H1 (cell line): ENCODE data around the gene PIGT. TPM values are rescaled to one million over a fixed set of nuclear protein-coding genes. Genes with fewer than 3 reads are reported as not detected.

Experiments
- CTCF ChIA-PET: fragments of 300-600 bp; sonication (Branson Sonifier 250); formaldehyde crosslinking; loops from one replicate; lab custom pipeline; 2021; ENCODE audit not compliant: partially characterized antibody; lab: Charles Lee
- POLR2A ChIA-PET: fragments of 300-600 bp; sonication (Branson Sonifier 250); formaldehyde crosslinking; loops from one replicate; lab custom pipeline; 2021; ENCODE audit warnings: inconsistent platforms; ENCODE audit not compliant: partially characterized antibody; lab: Charles Lee
- DNase-seq, 2 experiments: peaks; one replicate each; pipeline versions ENCODE4 v3.0.0 to v3.0.0-alpha.2; 2010 to 2022; ENCODE audit warnings: low spot score in 2 of 2, low read depth in 1 of 2, mixed read lengths in 1 of 2
- FAIRE-seq: peaks from 2 replicates; lab custom pipeline; 2011; peaks lifted over from hg19 to GRCh38; lab: Jason Lieb, UNC
- H2AFZ ChIP-seq: 2 replicates; pipeline ENCODE4 v1.8.1; 2012; ENCODE audit warnings: low read length, inconsistent platforms
- H2AK5ac ChIP-seq: 2 replicates; pipeline ENCODE4 v1.6.1; 2013; ENCODE audit warnings: low read depth, low read length
- H2BK120ac ChIP-seq: replicated peaks from 2 replicates; pipeline ENCODE3; 2013; ENCODE audit warnings: low read depth, low read length, inconsistent platforms
- H2BK12ac ChIP-seq: 2 replicates; pipeline ENCODE4 v1.6.1; 2013; ENCODE audit warnings: low read depth, low read length
- H2BK15ac ChIP-seq: 2 replicates; pipeline ENCODE4 v1.6.1; 2013; ENCODE audit warnings: low read length
- H2BK20ac ChIP-seq: 2 replicates; pipeline ENCODE4 v1.6.1; 2013; ENCODE audit warnings: low read length
- H2BK5ac ChIP-seq: 2 replicates; pipeline ENCODE4 v1.6.1; 2013; ENCODE audit warnings: low read depth, low read length
- H3K14ac ChIP-seq: 2 replicates; pipeline ENCODE4 v1.6.1; 2013; ENCODE audit warnings: inconsistent platforms; ENCODE audit not compliant: insufficient read length
- H3K18ac ChIP-seq: 2 replicates; pipeline ENCODE4 v1.6.1; 2013; ENCODE audit warnings: low read length; ENCODE audit errors: extremely low read depth
- H3K23ac ChIP-seq: 2 replicates; pipeline ENCODE4 v1.6.1; 2013; ENCODE audit warnings: inconsistent platforms; ENCODE audit not compliant: insufficient read length
- H3K23me2 ChIP-seq: 2 replicates; pipeline ENCODE4 v1.6.1; 2013; ENCODE audit warnings: low read depth, low read length
- H3K27ac ChIP-seq: 2 replicates; pipeline ENCODE4 v1.6.1; 2011; ENCODE audit warnings: low read depth, low read length, inconsistent platforms
- H3K27me3 ChIP-seq, 4 experiments: replicated peaks in 1 of 4; 1 replicate in 1 of 4; 2 replicates in 3 of 4; pipeline versions ENCODE4 v1.6.1 to v1.8.1; 2011 to 2013; ENCODE audit warnings: low read length in 3 of 4, mild to moderate bottlenecking in 3 of 4, inconsistent platforms in 2 of 4, mixed read lengths in 2 of 4, moderate library complexity in 1 of 4; ENCODE audit not compliant: control insufficient read depth in 3 of 4, insufficient read depth in 3 of 4; ENCODE audit errors: extremely low read depth in 1 of 4
- H3K36me3 ChIP-seq, 4 experiments: 2 replicates each; pipeline versions ENCODE4 v1.6.1 to v1.8.1; 2011 to 2013; ENCODE audit warnings: mild to moderate bottlenecking in 4 of 4, low read length in 3 of 4, moderate library complexity in 2 of 4, control low read depth in 1 of 4, inconsistent platforms in 1 of 4; ENCODE audit not compliant: insufficient read depth in 4 of 4, control insufficient read depth in 2 of 4
- H3K4ac ChIP-seq: replicated peaks from 2 replicates; pipeline ENCODE3; 2013; ENCODE audit warnings: low read length, low read depth, mixed read lengths, inconsistent platforms; ENCODE audit not compliant: insufficient read length
- H3K4me1 ChIP-seq, 4 experiments: replicated peaks in 1 of 4; 1 replicate in 1 of 4; 2 replicates in 3 of 4; pipeline versions ENCODE4 v1.6.1 to v1.8.1; 2011 to 2013; ENCODE audit warnings: low read length in 3 of 4, inconsistent platforms in 2 of 4, mixed read lengths in 1 of 4; ENCODE audit not compliant: insufficient read depth in 4 of 4, control insufficient read depth in 3 of 4
- H3K4me2 ChIP-seq, 2 experiments: 2 replicates each; pipeline versions ENCODE4 v1.6.1 to v1.8.1; 2011 to 2013; ENCODE audit warnings: low read depth in 2 of 2, low read length in 2 of 2, control low read depth in 1 of 2, inconsistent platforms in 1 of 2, mild to moderate bottlenecking in 1 of 2; ENCODE audit not compliant: insufficient read depth in 1 of 2
- H3K4me3 ChIP-seq, 4 experiments: fragments of 200-600, 300-600 bp in 1 of 4; sonication (generic), shearing (Covaris generic), sonication (Bioruptor Twin) in 1 of 4; 2 replicates each; pipeline versions ENCODE4 v1.5.1 to v1.8.1; 2011 to 2016; ENCODE audit warnings: low read length in 4 of 4, low read depth in 3 of 4, control low read depth in 2 of 4, inconsistent platforms in 2 of 4, mild to moderate bottlenecking in 2 of 4, mixed read lengths in 1 of 4, moderate library complexity in 1 of 4; ENCODE audit not compliant: insufficient read depth in 2 of 4; ENCODE audit errors: extremely low read depth in 1 of 4
- H3K56ac ChIP-seq: replicated peaks from 2 replicates; pipeline ENCODE3; 2013; ENCODE audit warnings: low read depth, mild to moderate bottlenecking, mixed read lengths, low read length, inconsistent platforms; ENCODE audit not compliant: insufficient read length
- H3K79me1 ChIP-seq: 2 replicates; pipeline ENCODE4 v1.6.1; 2013; ENCODE audit warnings: low read depth, low read length, control low read depth
- H3K79me2 ChIP-seq, 2 experiments: 2 replicates each; pipeline versions ENCODE4 v1.6.1 to v1.8.1; 2012 to 2013; ENCODE audit warnings: low read length in 2 of 2, mild to moderate bottlenecking in 2 of 2, inconsistent platforms in 1 of 2; ENCODE audit not compliant: insufficient read depth in 2 of 2, control insufficient read depth in 1 of 2
- H3K9ac ChIP-seq, 4 experiments: replicated peaks in 1 of 4; 1 replicate in 1 of 4; 2 replicates in 3 of 4; pipeline versions ENCODE4 v1.6.1 to v1.8.1; 2011 to 2013; ENCODE audit warnings: low read depth in 3 of 4, low read length in 3 of 4, control low read depth in 2 of 4, mild to moderate bottlenecking in 2 of 4, moderate library complexity in 2 of 4, inconsistent platforms in 1 of 4; ENCODE audit errors: extremely low read depth in 1 of 4
- H3K9me3 ChIP-seq, 2 experiments: 2 replicates each; pipeline versions ENCODE4 v1.6.1 to v1.8.1; 2012 to 2013; ENCODE audit warnings: mild to moderate bottlenecking in 2 of 2, moderate library complexity in 2 of 2, control low read depth in 1 of 2, inconsistent platforms in 1 of 2, low read depth in 1 of 2, low read length in 1 of 2, mixed read lengths in 1 of 2; ENCODE audit not compliant: insufficient read depth in 2 of 2
- H4K20me1 ChIP-seq, 2 experiments: replicated peaks in 1 of 2; 2 replicates each; pipeline versions ENCODE3 to v1.8.1; 2011 to 2013; ENCODE audit warnings: inconsistent platforms in 2 of 2, low read length in 2 of 2, mild to moderate bottlenecking in 1 of 2; ENCODE audit not compliant: insufficient read depth in 2 of 2, control insufficient read depth in 1 of 2
- H4K5ac ChIP-seq: 2 replicates; pipeline ENCODE4 v1.6.1; 2013; ENCODE audit warnings: low read length, low read depth, mixed read lengths, inconsistent platforms; ENCODE audit not compliant: insufficient read length
- H4K8ac ChIP-seq: 2 replicates; pipeline ENCODE4 v1.8.0; 2013; ENCODE audit warnings: mild to moderate bottlenecking, moderate library complexity, low read length, inconsistent platforms; ENCODE audit not compliant: insufficient read depth; ENCODE audit errors: extremely low read depth
- H4K91ac ChIP-seq: replicated peaks from 2 replicates; pipeline ENCODE3; 2013; ENCODE audit warnings: low read length, mixed read lengths, inconsistent platforms; ENCODE audit not compliant: insufficient read length
- ATF3 ChIP-seq: IDR thresholded peaks from 2 replicates; pipeline ENCODE4 v1.6.1; 2011; ENCODE audit warnings: low read depth, mild to moderate bottlenecking, low read length; ENCODE audit not compliant: insufficient read depth
- CBX8 ChIP-seq: fragments of 300-800, 300-1000 bp; sonication (generic); IDR thresholded peaks from 2 replicates; pipeline ENCODE4 v1.7.1; 2016; ENCODE audit warnings: low read depth, low read length, borderline replicate concordance
- CTBP2 ChIP-seq: IDR thresholded peaks from 2 replicates; pipeline ENCODE4 v1.7.0; 2011; ENCODE audit warnings: borderline replicate concordance, mild to moderate bottlenecking, moderate library complexity, mixed read lengths, low read length; ENCODE audit not compliant: insufficient read depth, insufficient read length
- EGR1 ChIP-seq: IDR thresholded peaks from 2 replicates; pipeline ENCODE4 v1.6.1; 2011; ENCODE audit warnings: low read depth, low read length, borderline replicate concordance
- MAX ChIP-seq: IDR thresholded peaks from 2 replicates; pipeline ENCODE4 v1.6.1; 2012; ENCODE audit warnings: inconsistent platforms
- NANOG ChIP-seq: IDR thresholded peaks from 2 replicates; pipeline ENCODE4 v1.6.1; 2011; ENCODE audit warnings: low read length, low read depth, mild to moderate bottlenecking, inconsistent platforms; ENCODE audit not compliant: insufficient read depth, poor library complexity, severe bottlenecking
- PHF8 ChIP-seq: fragments of 200-600 bp; sonication (generic); conservative IDR thresholded peaks from 2 replicates; pipeline ENCODE4 v1.7.1; 2012; ENCODE audit warnings: low read depth, mild to moderate bottlenecking, inconsistent platforms, low read length, moderate library complexity
- RFX5 ChIP-seq: IDR thresholded peaks from 2 replicates; pipeline ENCODE4 v1.6.1; 2011; ENCODE audit warnings: low read depth, low read length, improper control_type of control experiment, borderline replicate concordance
- TCF12 ChIP-seq: IDR thresholded peaks from 2 replicates; pipeline ENCODE4 v1.6.1; 2011; ENCODE audit warnings: low read depth, mild to moderate bottlenecking, low read length
- TEAD4 ChIP-seq: IDR thresholded peaks from 2 replicates; pipeline ENCODE4 v1.6.1; 2012; ENCODE audit warnings: low read depth, low read length, inconsistent platforms, mixed read lengths
- USF2 ChIP-seq: IDR thresholded peaks from 2 replicates; pipeline ENCODE4 v1.6.1; 2011; ENCODE audit warnings: low read length, improper control_type of control experiment
- WGBS, 2 experiments: shearing (Covaris generic) in 1 of 2; methylation state at CpG; one replicate each; pipeline versions ENCODE4 v1.1.6 to v1.1.7; 2013 to 2015; ENCODE audit warnings: low lambda C conversion rate in 2 of 2, mixed read lengths in 2 of 2, inconsistent platforms in 1 of 2, low coverage in 1 of 2, missing lambda C conversion rate in 1 of 2; ENCODE audit not compliant: insufficient replicate concordance in 2 of 2, insufficient coverage in 1 of 2, insufficient read length in 1 of 2; ENCODE audit errors: extremely low coverage in 1 of 2, missing lambda C conversion rate in 1 of 2; 5-methylcytosine and 5-hydroxymethylcytosine counted together
- polyA plus RNA-seq, 7 experiments: library from polyadenylated mRNA; depleted of rRNA in 3 of 7; stranded (reverse) in 5 of 7; unstranded in 2 of 7; fragments of >200 nt in 5 of 7; fragments of 200-250 nt in 2 of 7; gene quantifications; 1 replicate in 5 of 7; 2 replicates in 1 of 7; 4 replicates in 1 of 7; pipeline versions ENCODE4 v1.2.1 to v1.2.3, GENCODE V29; 2011 to 2013; ENCODE audit warnings: missing spikeins in 2 of 7, mixed read lengths in 2 of 7
- total RNA-seq: library from RNA; stranded (reverse); fragmentation: NEBNext Ultra II Directional; extraction: Animal tissue kit (Norgen Biotek cat#: 25700); gene quantifications from 2 replicates; pipeline ENCODE4 v1.2.1, GENCODE V29; 2021

Gene PIGT
- total and polyA plus RNA-seq, 2 of the 8 experiments (the other 6 are each of a cell fraction or from before 2014, with no cell fraction given), result 66.0 to 89.7 TPM

GRCh38 chr20:45366192-45366591, 49.7 kb upstream of the PIGT start:
- no peak overlapping the region for H3K4me3 ChIP-seq
- H3K4me2 ChIP-seq, result no peak overlapping the region
- H3K4ac ChIP-seq, result no peak overlapping the region
- H3K4me1 ChIP-seq, result peaks cover 0 to 7% (median 4%) of the 10 kb centered on the region in 4 experiments; a peak in 6 of 7 replicates
- peaks cover 0 to 8% of the 10 kb centered on the region in 2 experiments for H4K20me1 ChIP-seq
- H2AFZ ChIP-seq, result no peak overlapping the region
- H3K79me1 ChIP-seq, result peaks cover 6% of the 10 kb centered on the region; the same call in 1 of the 2 replicates
- DNase-seq, result no peak
- no peak overlapping the region for H4K8ac ChIP-seq
- H2AK5ac ChIP-seq, result no peak overlapping the region
- peaks cover 3 to 12% (median 6%) of the 10 kb centered on the region in 4 experiments; a peak in 6 of 8 replicates for H3K36me3 ChIP-seq
- H3K23ac ChIP-seq, result no peak overlapping the region
- no peak overlapping the region for H2BK120ac ChIP-seq
- no peak overlapping the region for H3K27ac ChIP-seq
- ChIA-PET CTCF (interaction anchor here (0.8 to 11.9 kb wide), 12 partner anchors 11 to 405 kb away, joined by 3 to 186 read pairs (median 4); partner anchors contain the start of gene SDC4), POLR2A (interaction anchor here (1.3 to 13.2 kb wide), 3 partner anchors 8 to 50 kb away, joined by 3 to 113 read pairs (median 3); partner anchors contain the start of genes PIGT and SDC4)
- H2BK12ac ChIP-seq, result no peak overlapping the region
- no peak overlapping the region for H3K14ac ChIP-seq
- H3K18ac ChIP-seq, result no peak overlapping the region
- no peak overlapping the region for H2BK20ac ChIP-seq
- H3K23me2 ChIP-seq, result peaks cover 7% of the 10 kb centered on the region
- peaks cover 0 to 13% of the 10 kb centered on the region in 2 experiments; a peak in 2 of 4 replicates for H3K79me2 ChIP-seq
- WGBS, 2 experiments, result 55% methylated on average over 1 of the region's 1 CpG; no CpG with 5 or more reads in 1 of the 2 experiments
- no peak overlapping the region for H2BK15ac ChIP-seq
- no peak for FAIRE-seq
- no peak overlapping the region for H3K9ac ChIP-seq
- H4K5ac ChIP-seq, result no peak overlapping the region
- H4K91ac ChIP-seq, result no peak overlapping the region
- no peak overlapping the region for H3K56ac ChIP-seq
- H3K9me3 ChIP-seq, result no peaks in the 10 kb centered on the region
- H2BK5ac ChIP-seq, result no peak overlapping the region
- no peaks in the 10 kb centered on the region for H3K27me3 ChIP-seq
- no peak for TF ChIP-seq CTBP2
- no peak for TF ChIP-seq EGR1
- TF ChIP-seq USF2, result no peak
- no peak for TF ChIP-seq PHF8
- TF ChIP-seq MAX, result no peak
- no peak for TF ChIP-seq ATF3
- no peak for TF ChIP-seq TEAD4
- no peak for TF ChIP-seq CBX8
- TF ChIP-seq NANOG, result no peak
- TF ChIP-seq RFX5, result no peak
- no peak for TF ChIP-seq TCF12
